HEK293T (cell line): Measurements from ENCODE around the gene GPR157.

ENCODE experiments used
- CTBP1 ChIP-seq: fragments of 450-650 bp; IDR thresholded peaks from 2 replicates; pipeline ENCODE4 v1.6.1; 2016; ENCODE audit warnings: borderline replicate concordance
- TARDBP ChIP-seq: fragments of 450-650 bp; IDR thresholded peaks from 2 replicates; pipeline ENCODE4 v1.6.1; 2016

- TF ChIP-seq TARDBP: no peak
- TF ChIP-seq CTBP1: no peak
Observed at GRCh38 chr1:9078015-9078751, 50.7 kb downstream of the GPR157 start.
